IPS-20b (cell line): ENCODE data around the gene HDAC11.

Experiments used
- H3K27ac ChIP-seq: one replicate; pipeline ENCODE4 v1.5.1; 2013; ENCODE audit warnings: low read length
- H3K27me3 ChIP-seq: 2 replicates; pipeline ENCODE4 v1.6.1; 2013; ENCODE audit warnings: mild to moderate bottlenecking, low read length, inconsistent platforms; ENCODE audit not compliant: insufficient read depth
- H3K36me3 ChIP-seq: 2 replicates; pipeline ENCODE4 v1.6.1; 2013; ENCODE audit warnings: low read depth, mild to moderate bottlenecking, inconsistent platforms, low read length, moderate library complexity; ENCODE audit not compliant: insufficient read depth
- H3K4me1 ChIP-seq: 2 replicates; pipeline ENCODE4 v1.6.1; 2013; ENCODE audit warnings: mild to moderate bottlenecking, control low read depth, inconsistent platforms, low read length, moderate library complexity; ENCODE audit not compliant: insufficient read depth
- H3K4me3 ChIP-seq: 2 replicates; pipeline ENCODE4 v1.5.1; 2013; ENCODE audit warnings: mild to moderate bottlenecking, low read length, inconsistent platforms
- H3K9ac ChIP-seq: 2 replicates; pipeline ENCODE4 v1.6.1; 2013; ENCODE audit warnings: low read depth, mild to moderate bottlenecking, inconsistent platforms, low read length, moderate library complexity
- H3K9me3 ChIP-seq: 2 replicates; pipeline ENCODE4 v1.6.1; 2013; ENCODE audit warnings: mild to moderate bottlenecking, low read depth, low read length, inconsistent platforms; ENCODE audit not compliant: insufficient read depth

Gene HDAC11

GRCh38 chr3:13535526-13535875 lies 55.4 kb downstream of the HDAC11 start:
- Histone ChIP-seq H3K27me3 (no peaks in the 10 kb centered on the region), H3K9ac (no peak overlapping the region), H3K27ac (no peak overlapping the region), H3K36me3 (no peaks in the 10 kb centered on the region), H3K4me1 (no peaks in the 10 kb centered on the region), H3K4me3 (no peak overlapping the region), H3K9me3 (no peaks in the 10 kb centered on the region)

GRCh38 chr3:13535905-13536304 lies 55.8 kb downstream of the HDAC11 start:
- no peak overlapping the region for H3K27ac ChIP-seq
- no peaks in the 10 kb centered on the region for H3K4me1 ChIP-seq
- H3K4me3 ChIP-seq, result no peak overlapping the region
- no peaks in the 10 kb centered on the region for H3K36me3 ChIP-seq
- no peak overlapping the region for H3K9ac ChIP-seq
- H3K27me3 ChIP-seq, result no peaks in the 10 kb centered on the region
- no peaks in the 10 kb centered on the region for H3K9me3 ChIP-seq

- H3K9ac ChIP-seq, result no peak overlapping the region
- H3K27me3 ChIP-seq, result no peaks in the 10 kb centered on the region
- peaks cover 2% of the 10 kb centered on the region; the same call in 1 of the 2 replicates for H3K9me3 ChIP-seq
- H3K4me1 ChIP-seq, result no peaks in the 10 kb centered on the region
- no peaks in the 10 kb centered on the region for H3K36me3 ChIP-seq
- H3K4me3 ChIP-seq, result no peak overlapping the region
- no peak overlapping the region for H3K27ac ChIP-seq
Observed at GRCh38 chr3:13536432-13536831, 56.3 kb downstream of the HDAC11 start.

GRCh38 chr3:13536832-13537231 lies 56.7 kb downstream of the HDAC11 start:
- Histone ChIP-seq H3K27ac (no peak overlapping the region), H3K36me3 (no peaks in the 10 kb centered on the region), H3K27me3 (no peaks in the 10 kb centered on the region), H3K4me1 (no peaks in the 10 kb centered on the region), H3K9ac (no peak overlapping the region), H3K9me3 (peaks cover 5% of the 10 kb centered on the region; the same call in 1 of the 2 replicates), H3K4me3 (no peak overlapping the region)

GRCh38 chr3:13537244-13537908 lies 57.3 kb downstream of the HDAC11 start:
- Histone ChIP-seq H3K4me3 (no peak overlapping the region), H3K27ac (no peak overlapping the region), H3K4me1 (no peaks in the 10 kb centered on the region), H3K9me3 (peaks cover 10% of the 10 kb centered on the region; the same call in 1 of the 2 replicates), H3K9ac (no peak overlapping the region), H3K36me3 (no peaks in the 10 kb centered on the region), H3K27me3 (no peaks in the 10 kb centered on the region)

GRCh38 chr3:13537909-13538296 lies 57.8 kb downstream of the HDAC11 start:
- H3K27ac ChIP-seq, result no peak overlapping the region
- H3K4me3 ChIP-seq, result no peak overlapping the region
- H3K27me3 ChIP-seq, result no peaks in the 10 kb centered on the region
- peaks cover 12% of the 10 kb centered on the region; the same call in 1 of the 2 replicates for H3K9me3 ChIP-seq
- H3K9ac ChIP-seq, result no peak overlapping the region
- H3K36me3 ChIP-seq, result no peaks in the 10 kb centered on the region
- no peaks in the 10 kb centered on the region for H3K4me1 ChIP-seq

- H3K9ac ChIP-seq, result no peak overlapping the region
- H3K27me3 ChIP-seq, result no peaks in the 10 kb centered on the region
- H3K27ac ChIP-seq, result no peak overlapping the region
- H3K36me3 ChIP-seq, result no peaks in the 10 kb centered on the region
- no peak overlapping the region for H3K4me3 ChIP-seq
- H3K9me3 ChIP-seq, result peaks cover 12% of the 10 kb centered on the region; the same call in 1 of the 2 replicates
- no peaks in the 10 kb centered on the region for H3K4me1 ChIP-seq
Observed at GRCh38 chr3:13538520-13539291, 58.6 kb downstream of the HDAC11 start.

GRCh38 chr3:13539292-13539638 lies 59.2 kb downstream of the HDAC11 start:
- no peak overlapping the region for H3K9ac ChIP-seq
- H3K36me3 ChIP-seq, result no peaks in the 10 kb centered on the region
- no peaks in the 10 kb centered on the region for H3K4me1 ChIP-seq

GRCh38 chr3:13539671-13540070 lies 59.6 kb downstream of the HDAC11 start:
- no peaks in the 10 kb centered on the region for H3K36me3 ChIP-seq
- H3K27me3 ChIP-seq, result no peaks in the 10 kb centered on the region
- H3K4me1 ChIP-seq, result no peaks in the 10 kb centered on the region
- H3K4me3 ChIP-seq, result no peak overlapping the region
- peaks cover 12% of the 10 kb centered on the region; the same call in 1 of the 2 replicates for H3K9me3 ChIP-seq
- H3K9ac ChIP-seq, result no peak overlapping the region
- no peak overlapping the region for H3K27ac ChIP-seq

More at GRCh38 chr3:13539292-13539638, 59.2 kb downstream of the HDAC11 start:
- no peak overlapping the region for H3K4me3 ChIP-seq
- no peaks in the 10 kb centered on the region for H3K27me3 ChIP-seq
- H3K27ac ChIP-seq, result no peak overlapping the region
- peaks cover 12% of the 10 kb centered on the region; the same call in 1 of the 2 replicates for H3K9me3 ChIP-seq

- H3K27me3 ChIP-seq, result no peaks in the 10 kb centered on the region
- H3K4me3 ChIP-seq, result no peak overlapping the region
Observed at GRCh38 chr3:13540297-13540995, 60.3 kb downstream of the HDAC11 start.

GRCh38 chr3:13541691-13542090 lies 61.6 kb downstream of the HDAC11 start:
- Histone ChIP-seq H3K9me3 (peaks cover 12% of the 10 kb centered on the region; the same call in 1 of the 2 replicates), H3K4me1 (no peaks in the 10 kb centered on the region), H3K4me3 (no peak overlapping the region), H3K9ac (no peak overlapping the region), H3K27ac (no peak overlapping the region), H3K27me3 (no peaks in the 10 kb centered on the region), H3K36me3 (no peaks in the 10 kb centered on the region)

More at GRCh38 chr3:13540297-13540995, 60.3 kb downstream of the HDAC11 start:
- H3K4me1 ChIP-seq, result no peaks in the 10 kb centered on the region
- peaks cover 12% of the 10 kb centered on the region; the same call in 1 of the 2 replicates for H3K9me3 ChIP-seq
- no peak overlapping the region for H3K9ac ChIP-seq
- no peaks in the 10 kb centered on the region for H3K36me3 ChIP-seq
- H3K27ac ChIP-seq, result no peak overlapping the region
